GM12892 (cell line): ENCODE results near the gene PDPK1.
"Not testable (repeated sequence)": the region's sequence is repeated elsewhere in the genome, so short reads cannot be mapped to it uniquely, and the experiment has no call there.

Source experiments
- POLR2A ChIP-seq: IDR thresholded peaks from 2 replicates; pipeline ENCODE4 v1.6.1; 2011; ENCODE audit warnings: low read depth, low read length, control low read depth
- POLR2AphosphoS5 ChIP-seq: IDR thresholded peaks from 2 replicates; pipeline ENCODE4 v1.6.1; 2011; ENCODE audit warnings: low read depth, low read length, control low read depth

DNA sequence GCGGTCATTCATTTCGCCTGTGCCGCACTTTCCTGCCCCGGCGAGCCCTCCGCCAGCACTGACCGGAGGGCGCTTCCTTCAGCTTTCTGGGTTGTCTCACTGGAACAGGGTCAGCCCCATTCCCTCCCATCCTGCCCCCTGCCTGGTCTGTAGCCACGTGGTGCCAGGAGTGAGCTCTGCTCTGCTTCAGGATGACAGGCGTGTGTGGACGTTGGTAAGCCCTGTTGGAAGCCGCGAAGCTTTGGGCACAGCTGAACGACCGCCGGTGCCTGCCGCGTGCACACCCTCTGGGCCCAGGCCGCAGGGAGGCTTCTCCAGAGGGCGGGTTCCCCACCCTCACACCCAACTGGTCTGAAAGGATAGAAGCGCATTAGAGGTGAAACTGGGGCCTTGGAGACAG lies 43.0 kb downstream of the PDPK1 start:
- not testable (repeated sequence) for TF ChIP-seq POLR2AphosphoS5, POLR2A
